ENCODE results near the gene MAST1.

DNA sequence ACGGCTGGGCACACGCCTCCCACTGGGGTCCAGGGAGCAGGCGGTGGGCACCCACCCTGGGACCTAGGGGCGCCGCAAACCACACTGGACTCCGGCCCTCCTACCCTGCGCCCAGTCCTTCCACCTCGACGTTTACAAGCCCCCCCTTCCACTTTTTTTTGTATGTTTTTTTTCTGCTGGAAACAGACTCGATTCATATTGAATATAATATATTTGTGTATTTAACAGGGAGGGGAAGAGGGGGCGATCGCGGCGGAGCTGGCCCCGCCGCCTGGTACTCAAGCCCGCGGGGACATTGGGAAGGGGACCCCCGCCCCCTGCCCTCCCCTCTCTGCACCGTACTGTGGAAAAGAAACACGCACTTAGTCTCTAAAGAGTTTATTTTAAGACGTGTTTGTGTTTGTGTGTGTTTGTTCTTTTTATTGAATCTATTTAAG lies 45.4 kb upstream of the MAST1 start:
- no peak for TF ChIP-seq ZNF274 (IDR thresholded peaks at IDR 0.05; ENCODE audit: low read depth, low read length)
- TF ChIP-seq FOSL1 (IDR thresholded peaks at IDR 0.05; ENCODE audit: low read depth) = no peak
- no peak for TF ChIP-seq CTCF (IDR thresholded peaks at IDR 0.05 in 2 of 3, conservative IDR thresholded peaks at IDR 0.05 in 1 of 3; ENCODE audit: borderline replicate concordance in 1 of 3, insufficient read depth in 1 of 3, low read depth in 2 of 3, low read length in 2 of 3)
- TF ChIP-seq, protein P1, sequence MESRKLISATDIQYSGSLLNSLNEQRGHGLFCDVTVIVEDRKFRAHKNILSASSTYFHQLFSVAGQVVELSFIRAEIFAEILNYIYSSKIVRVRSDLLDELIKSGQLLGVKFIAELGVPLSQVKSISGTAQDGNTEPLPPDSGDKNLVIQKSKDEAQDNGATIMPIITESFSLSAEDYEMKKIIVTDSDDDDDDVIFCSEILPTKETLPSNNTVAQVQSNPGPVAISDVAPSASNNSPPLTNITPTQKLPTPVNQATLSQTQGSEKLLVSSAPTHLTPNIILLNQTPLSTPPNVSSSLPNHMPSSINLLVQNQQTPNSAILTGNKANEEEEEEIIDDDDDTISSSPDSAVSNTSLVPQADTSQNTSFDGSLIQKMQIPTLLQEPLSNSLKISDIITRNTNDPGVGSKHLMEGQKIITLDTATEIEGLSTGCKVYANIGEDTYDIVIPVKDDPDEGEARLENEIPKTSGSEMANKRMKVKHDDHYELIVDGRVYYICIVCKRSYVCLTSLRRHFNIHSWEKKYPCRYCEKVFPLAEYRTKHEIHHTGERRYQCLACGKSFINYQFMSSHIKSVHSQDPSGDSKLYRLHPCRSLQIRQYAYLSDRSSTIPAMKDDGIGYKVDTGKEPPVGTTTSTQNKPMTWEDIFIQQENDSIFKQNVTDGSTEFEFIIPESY (IDR thresholded peaks at IDR 0.05; ENCODE audit: extremely low read depth, insufficient replicate concordance, low read length) = no peak
